Measurements from ENCODE around the gene POP7.

DNA sequence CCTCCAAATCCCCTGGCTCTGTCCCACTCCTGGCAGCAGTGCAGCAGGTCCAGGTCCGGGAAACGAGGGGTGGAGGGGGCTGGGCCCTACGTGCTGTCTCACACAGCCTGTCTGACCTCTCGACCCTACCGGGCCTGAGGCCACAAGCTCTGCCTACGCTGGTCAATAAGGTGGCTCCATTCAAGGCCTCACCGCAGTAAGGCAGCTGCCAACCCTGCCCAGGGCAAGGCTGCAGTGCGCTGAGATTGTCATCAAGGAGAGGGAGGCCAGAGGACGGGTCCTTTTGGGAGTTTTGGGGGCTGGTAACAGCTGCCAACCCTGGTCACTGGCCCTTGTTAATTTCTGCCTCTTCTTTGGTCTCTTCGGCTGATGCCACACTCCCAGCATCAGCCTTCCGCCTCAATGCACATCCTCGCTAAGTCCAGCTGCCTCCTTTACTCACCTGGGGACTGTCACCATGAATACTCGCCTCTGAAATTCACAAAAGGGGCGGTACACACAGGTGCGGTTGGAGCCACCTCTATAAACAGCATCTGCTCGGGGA, 17.9 kb downstream of the POP7 start:
- TF ChIP-seq, protein P1, sequence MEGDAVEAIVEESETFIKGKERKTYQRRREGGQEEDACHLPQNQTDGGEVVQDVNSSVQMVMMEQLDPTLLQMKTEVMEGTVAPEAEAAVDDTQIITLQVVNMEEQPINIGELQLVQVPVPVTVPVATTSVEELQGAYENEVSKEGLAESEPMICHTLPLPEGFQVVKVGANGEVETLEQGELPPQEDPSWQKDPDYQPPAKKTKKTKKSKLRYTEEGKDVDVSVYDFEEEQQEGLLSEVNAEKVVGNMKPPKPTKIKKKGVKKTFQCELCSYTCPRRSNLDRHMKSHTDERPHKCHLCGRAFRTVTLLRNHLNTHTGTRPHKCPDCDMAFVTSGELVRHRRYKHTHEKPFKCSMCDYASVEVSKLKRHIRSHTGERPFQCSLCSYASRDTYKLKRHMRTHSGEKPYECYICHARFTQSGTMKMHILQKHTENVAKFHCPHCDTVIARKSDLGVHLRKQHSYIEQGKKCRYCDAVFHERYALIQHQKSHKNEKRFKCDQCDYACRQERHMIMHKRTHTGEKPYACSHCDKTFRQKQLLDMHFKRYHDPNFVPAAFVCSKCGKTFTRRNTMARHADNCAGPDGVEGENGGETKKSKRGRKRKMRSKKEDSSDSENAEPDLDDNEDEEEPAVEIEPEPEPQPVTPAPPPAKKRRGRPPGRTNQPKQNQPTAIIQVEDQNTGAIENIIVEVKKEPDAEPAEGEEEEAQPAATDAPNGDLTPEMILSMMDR (IDR thresholded peaks at IDR 0.05 in 4 of 5, conservative IDR thresholded peaks at IDR 0.05 in 1 of 5) = no peak
- TF ChIP-seq POLR2A (IDR thresholded peaks at IDR 0.05) = no peak
